Neural progenitor cell (in vitro differentiated cells): ENCODE measurements around the gene COP1. TPM values are rescaled to one million over a fixed set of nuclear protein-coding genes. Genes with fewer than 3 reads are reported as not detected.
"Not testable (repeated sequence)": the region's sequence is repeated elsewhere in the genome, so short reads cannot be mapped to it uniquely, and the experiment has no call there.

Experiments used
- DNase-seq: peaks from one replicate; pipeline ENCODE4 v3.0.0-alpha.2; 2016; ENCODE audit warnings: low spot score
- H2AFZ ChIP-seq: fragments of 200-600 bp; sonication (generic); replicated peaks from 2 replicates; pipeline ENCODE4 v1.6.1; 2016; ENCODE audit warnings: antibody characterized with exemption
- H3F3A ChIP-seq: fragments of 200-600 bp; sonication (generic); 2 replicates; pipeline ENCODE4 v1.6.1; 2016; ENCODE audit warnings: antibody characterized with exemption, low read depth
- H3K27ac ChIP-seq: fragments of 200-600 bp; sonication (generic); 2 replicates; pipeline ENCODE4 v1.5.1; 2016; ENCODE audit warnings: mild to moderate bottlenecking
- H3K27me3 ChIP-seq: fragments of 200-600 bp; sonication (generic); 2 replicates; pipeline ENCODE4 v1.6.1; 2016; ENCODE audit warnings: mild to moderate bottlenecking, moderate library complexity
- H3K36me3 ChIP-seq: fragments of 200-600 bp; sonication (generic); 2 replicates; pipeline ENCODE4 v1.5.1; 2016
- H3K4me1 ChIP-seq: fragments of 200-600 bp; sonication (generic); 2 replicates; pipeline ENCODE4 v1.6.1; 2016; ENCODE audit warnings: mixed run types
- H3K4me2 ChIP-seq: fragments of 200-600 bp; sonication (generic); 2 replicates; pipeline ENCODE4 v1.6.1; 2016
- H3K4me3 ChIP-seq: fragments of 200-600 bp; sonication (generic); 2 replicates; pipeline ENCODE4 v1.5.1; 2016
- H3K79me2 ChIP-seq: fragments of 200-600 bp; sonication (generic); 2 replicates; pipeline ENCODE4 v1.6.1; 2016; ENCODE audit warnings: low read depth
- H3K9ac ChIP-seq: fragments of 200-600 bp; sonication (generic); 2 replicates; pipeline ENCODE4 v1.6.1; 2016
- H3K9me3 ChIP-seq: fragments of 200-600 bp; sonication (generic); 2 replicates; pipeline ENCODE4 v1.5.1; 2016; ENCODE audit warnings: low read depth
- H4K20me1 ChIP-seq: fragments of 200-600 bp; sonication (generic); 2 replicates; pipeline ENCODE4 v1.6.1; 2016; ENCODE audit warnings: low read depth
- H3K27ac Mint-ChIP-seq: 3 replicates; pipeline ENCODE4 v1.8.0; 2021; ENCODE audit warnings: mixed read lengths
- H3K27me3 Mint-ChIP-seq: 2 replicates; pipeline ENCODE4 v1.8.0; 2022; ENCODE audit warnings: low read depth, mild to moderate bottlenecking, inconsistent platforms, moderate library complexity, mixed read lengths; ENCODE audit not compliant: insufficient read depth
- H3K36me3 Mint-ChIP-seq: 3 replicates; pipeline ENCODE4 v1.8.0; 2021; ENCODE audit warnings: mixed read lengths
- H3K4me1 Mint-ChIP-seq: 3 replicates; pipeline ENCODE4 v1.8.0; 2021; ENCODE audit warnings: mixed read lengths
- H3K4me3 Mint-ChIP-seq: 3 replicates; pipeline ENCODE4 v1.8.0; 2021; ENCODE audit warnings: mild to moderate bottlenecking, moderate library complexity, mixed read lengths
- H3K9me3 Mint-ChIP-seq: 3 replicates; pipeline ENCODE4 v1.8.0; 2020; ENCODE audit warnings: mixed read lengths
- CTCF ChIP-seq: fragments of 200-600 bp; sonication (generic); IDR thresholded peaks from 2 replicates; pipeline ENCODE4 v1.5.1; 2017; ENCODE audit warnings: antibody characterized with exemption, mild to moderate bottlenecking
- EZH2 ChIP-seq: fragments of 200-600 bp; sonication (generic); IDR thresholded peaks from 2 replicates; pipeline ENCODE4 v1.6.1; 2017; ENCODE audit warnings: antibody characterized with exemption, mild to moderate bottlenecking, moderate library complexity
- EZH2phosphoT487 ChIP-seq: fragments of 200-600 bp; sonication (generic); IDR thresholded peaks from 2 replicates; pipeline ENCODE4 v1.6.1; 2017; ENCODE audit warnings: antibody characterized with exemption
- total RNA-seq: library from RNA; depleted of rRNA; stranded (reverse); fragments of >200 nt; gene quantifications from 2 replicates; pipeline ENCODE4 v1.2.3, GENCODE V29; 2015; ENCODE audit warnings: low replicate concordance

COP1 gene
- total RNA-seq, 1 donor from 2014 or later = 98.5 TPM

GRCh38 chr1:176029609-176030008 is 177.5 kb downstream of the COP1 start:
- Histone ChIP-seq H3K79me2 (no peaks in the 10 kb centered on the region), H2AFZ (no peak overlapping the region), H3K9me3 (no peaks in the 10 kb centered on the region), H3K36me3 (peaks cover 1% of the 10 kb centered on the region), H3K4me2 (no peak overlapping the region), H3K27me3 (no peaks in the 10 kb centered on the region), H3K4me1 (peaks cover 4% of the 10 kb centered on the region), H3K4me3 (no peak overlapping the region), H3K27ac (no peak overlapping the region), H4K20me1 (no peaks in the 10 kb centered on the region), H3K9ac (no peak overlapping the region), H3F3A (no peaks in the 10 kb centered on the region)
- Mint-ChIP-seq H3K27ac (no peak overlapping the region), H3K4me3 (no peak overlapping the region), H3K4me1 (no peaks in the 10 kb centered on the region), H3K9me3 (no peaks in the 10 kb centered on the region), H3K36me3 (peaks cover 6% of the 10 kb centered on the region), H3K27me3 (no peaks in the 10 kb centered on the region)
- TF ChIP-seq EZH2 (no peak), CTCF (no peak), EZH2phosphoT487 (no peak)
- DNase-seq = no peak

GRCh38 chr1:176029155-176029554 is 177.9 kb downstream of the COP1 start:
- Histone ChIP-seq H3K9ac (no peak overlapping the region), H3F3A (no peaks in the 10 kb centered on the region), H3K4me3 (no peak overlapping the region), H3K36me3 (peaks cover 4% of the 10 kb centered on the region), H3K9me3 (no peaks in the 10 kb centered on the region), H3K79me2 (no peaks in the 10 kb centered on the region), H2AFZ (no peak overlapping the region), H4K20me1 (no peaks in the 10 kb centered on the region), H3K27me3 (no peaks in the 10 kb centered on the region), H3K27ac (no peak overlapping the region), H3K4me1 (no peaks in the 10 kb centered on the region), H3K4me2 (no peak overlapping the region)
- H3K27ac Mint-ChIP-seq = no peak overlapping the region
- no peaks in the 10 kb centered on the region for H3K27me3 Mint-ChIP-seq
- TF ChIP-seq EZH2phosphoT487 (no peak), CTCF (no peak), EZH2 (no peak)
- H3K4me3 Mint-ChIP-seq = no peak overlapping the region
- no peak for DNase-seq
- H3K9me3 Mint-ChIP-seq = no peaks in the 10 kb centered on the region
- H3K36me3 Mint-ChIP-seq = peaks cover 6% of the 10 kb centered on the region
- no peaks in the 10 kb centered on the region for H3K4me1 Mint-ChIP-seq

- H3K27ac Mint-ChIP-seq, H3K4me1 ChIP-seq, H4K20me1 ChIP-seq, H3K4me3 Mint-ChIP-seq, H3K9me3 Mint-ChIP-seq, H3K27ac ChIP-seq, DNase-seq, H3K9me3 ChIP-seq, H3K27me3 ChIP-seq, H3F3A ChIP-seq, H3K27me3 Mint-ChIP-seq, H3K79me2 ChIP-seq, H3K4me2 ChIP-seq, H3K36me3 ChIP-seq, H3K4me3 ChIP-seq, H3K4me1 Mint-ChIP-seq, H3K9ac ChIP-seq, H3K36me3 Mint-ChIP-seq, H2AFZ ChIP-seq: not testable (repeated sequence)
These were observed 179.2 kb downstream of the COP1 start for GRCh38 chr1:176027934-176028333.

- Histone ChIP-seq H3K9ac (no peak overlapping the region), H3K9me3 (no peaks in the 10 kb centered on the region), H3K27ac (no peak overlapping the region), H4K20me1 (no peaks in the 10 kb centered on the region), H3K4me1 (no peaks in the 10 kb centered on the region), H3K36me3 (peaks cover 4% of the 10 kb centered on the region), H3K4me2 (no peak overlapping the region), H3K79me2 (no peaks in the 10 kb centered on the region), H3F3A (no peaks in the 10 kb centered on the region), H2AFZ (no peak overlapping the region), H3K4me3 (no peak overlapping the region), H3K27me3 (no peaks in the 10 kb centered on the region)
- Mint-ChIP-seq H3K27me3 (peaks cover 6% of the 10 kb centered on the region), H3K36me3 (peaks cover 6% of the 10 kb centered on the region), H3K4me1 (no peaks in the 10 kb centered on the region), H3K9me3 (no peaks in the 10 kb centered on the region), H3K4me3 (no peak overlapping the region), H3K27ac (no peak overlapping the region)
- TF ChIP-seq EZH2phosphoT487 (no peak), EZH2 (no peak), CTCF (no peak)
- DNase-seq = no peak
These were observed 184.5 kb downstream of the COP1 start for GRCh38 chr1:176022574-176022973.
